Suprapubic skin (tissue), 4 donors: ENCODE results near the gene HYLS1.

Experiments
- CTCF ChIP-seq, 2 donors: fragments of 200-600 bp in 1 of 2; fragments of 450-650 bp in 1 of 2; sonication (generic) in 1 of 2; IDR thresholded peaks; one replicate each; pipeline ENCODE4 v1.5.1; 2016 to 2019; ENCODE audit warnings: antibody characterized with exemption in 2 of 2, mild to moderate bottlenecking in 1 of 2, moderate library complexity in 1 of 2
- EP300 ChIP-seq: sonication (generic); formaldehyde crosslinking; IDR thresholded peaks from one replicate; pipeline ENCODE4 v1.6.1; 2017; ENCODE audit warnings: antibody characterized with exemption
- POLR2A ChIP-seq, 2 donors: fragments of 450-650 bp; IDR thresholded peaks; one replicate each; pipeline ENCODE4 v1.6.1; 2017; ENCODE audit warnings: antibody characterized with exemption in 2 of 2, mild to moderate bottlenecking in 2 of 2, moderate library complexity in 2 of 2
- POLR2AphosphoS5 ChIP-seq, 3 donors: sonication (generic); formaldehyde crosslinking; IDR thresholded peaks; one replicate each; pipeline ENCODE4 v1.6.1; 2017; ENCODE audit warnings: antibody characterized with exemption in 3 of 3

GRCh38 chr11:125923633-125924032 lies 36.2 kb downstream of the HYLS1 start:
- no peak for TF ChIP-seq EP300
- TF ChIP-seq POLR2AphosphoS5 (IDR thresholded peaks at IDR 0.05) = no peak
- TF ChIP-seq POLR2A (IDR thresholded peaks at IDR 0.05) = no peak
- TF ChIP-seq CTCF (IDR thresholded peaks at IDR 0.05) = no peak
